Ishikawa (cell line): Measurements from ENCODE around the gene MYO3A.

Experiments used
- CEBPB ChIP-seq: IDR thresholded peaks from 2 replicates; pipeline ENCODE4 v1.6.1; 2012
- CREB1 ChIP-seq: IDR thresholded peaks from 2 replicates; pipeline ENCODE4 v1.6.1; 2012; ENCODE audit warnings: low read depth
- EGR1 ChIP-seq: IDR thresholded peaks from 2 replicates; pipeline ENCODE4 v1.6.1; 2012
- EP300 ChIP-seq: IDR thresholded peaks from 2 replicates; pipeline ENCODE4 v1.6.1; 2012; ENCODE audit warnings: borderline replicate concordance
- FOXM1 ChIP-seq: IDR thresholded peaks from 2 replicates; pipeline ENCODE4 v1.6.1; 2012; ENCODE audit warnings: low read depth, borderline replicate concordance
- MAX ChIP-seq: IDR thresholded peaks from 2 replicates; pipeline ENCODE4 v1.6.1; 2012
- NFIC ChIP-seq: IDR thresholded peaks from 2 replicates; pipeline ENCODE4 v1.6.1; 2012
- RAD21 ChIP-seq: IDR thresholded peaks from 2 replicates; pipeline ENCODE4 v1.6.1; 2012; ENCODE audit warnings: low read depth
- TAF1 ChIP-seq: IDR thresholded peaks from 2 replicates; pipeline ENCODE4 v1.6.1; 2012; ENCODE audit warnings: low read depth, mild to moderate bottlenecking
- TCF12 ChIP-seq: IDR thresholded peaks from 2 replicates; pipeline ENCODE4 v1.6.1; 2012; ENCODE audit warnings: low read depth
- TEAD4 ChIP-seq: IDR thresholded peaks from 2 replicates; pipeline ENCODE4 v1.6.1; 2012
- YY1 ChIP-seq: IDR thresholded peaks from 2 replicates; pipeline ENCODE4 v1.6.1; 2012; ENCODE audit warnings: low read depth
- ZBTB7A ChIP-seq: IDR thresholded peaks from 2 replicates; pipeline ENCODE4 v1.6.1; 2012; ENCODE audit warnings: low read depth
- TF ChIP-seq, protein P1 (sequence below): IDR thresholded peaks from 2 replicates; pipeline ENCODE4 v1.6.1; 2012; ENCODE audit warnings: low read depth, mild to moderate bottlenecking
- TF ChIP-seq, protein P2 (sequence below): IDR thresholded peaks from 2 replicates; pipeline ENCODE4 v1.6.1; 2012

The MYO3A gene

GRCh38 chr10:25999295-25999981 lies 65.4 kb downstream of the MYO3A start:
- TF ChIP-seq MAX (no peak), EGR1 (no peak), FOXM1 (no peak), CREB1 (no peak), YY1 (no peak), TAF1 (no peak)
- TF ChIP-seq, protein P1, sequence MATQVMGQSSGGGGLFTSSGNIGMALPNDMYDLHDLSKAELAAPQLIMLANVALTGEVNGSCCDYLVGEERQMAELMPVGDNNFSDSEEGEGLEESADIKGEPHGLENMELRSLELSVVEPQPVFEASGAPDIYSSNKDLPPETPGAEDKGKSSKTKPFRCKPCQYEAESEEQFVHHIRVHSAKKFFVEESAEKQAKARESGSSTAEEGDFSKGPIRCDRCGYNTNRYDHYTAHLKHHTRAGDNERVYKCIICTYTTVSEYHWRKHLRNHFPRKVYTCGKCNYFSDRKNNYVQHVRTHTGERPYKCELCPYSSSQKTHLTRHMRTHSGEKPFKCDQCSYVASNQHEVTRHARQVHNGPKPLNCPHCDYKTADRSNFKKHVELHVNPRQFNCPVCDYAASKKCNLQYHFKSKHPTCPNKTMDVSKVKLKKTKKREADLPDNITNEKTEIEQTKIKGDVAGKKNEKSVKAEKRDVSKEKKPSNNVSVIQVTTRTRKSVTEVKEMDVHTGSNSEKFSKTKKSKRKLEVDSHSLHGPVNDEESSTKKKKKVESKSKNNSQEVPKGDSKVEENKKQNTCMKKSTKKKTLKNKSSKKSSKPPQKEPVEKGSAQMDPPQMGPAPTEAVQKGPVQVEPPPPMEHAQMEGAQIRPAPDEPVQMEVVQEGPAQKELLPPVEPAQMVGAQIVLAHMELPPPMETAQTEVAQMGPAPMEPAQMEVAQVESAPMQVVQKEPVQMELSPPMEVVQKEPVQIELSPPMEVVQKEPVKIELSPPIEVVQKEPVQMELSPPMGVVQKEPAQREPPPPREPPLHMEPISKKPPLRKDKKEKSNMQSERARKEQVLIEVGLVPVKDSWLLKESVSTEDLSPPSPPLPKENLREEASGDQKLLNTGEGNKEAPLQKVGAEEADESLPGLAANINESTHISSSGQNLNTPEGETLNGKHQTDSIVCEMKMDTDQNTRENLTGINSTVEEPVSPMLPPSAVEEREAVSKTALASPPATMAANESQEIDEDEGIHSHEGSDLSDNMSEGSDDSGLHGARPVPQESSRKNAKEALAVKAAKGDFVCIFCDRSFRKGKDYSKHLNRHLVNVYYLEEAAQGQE, result no peak
- TF ChIP-seq, protein P2, sequence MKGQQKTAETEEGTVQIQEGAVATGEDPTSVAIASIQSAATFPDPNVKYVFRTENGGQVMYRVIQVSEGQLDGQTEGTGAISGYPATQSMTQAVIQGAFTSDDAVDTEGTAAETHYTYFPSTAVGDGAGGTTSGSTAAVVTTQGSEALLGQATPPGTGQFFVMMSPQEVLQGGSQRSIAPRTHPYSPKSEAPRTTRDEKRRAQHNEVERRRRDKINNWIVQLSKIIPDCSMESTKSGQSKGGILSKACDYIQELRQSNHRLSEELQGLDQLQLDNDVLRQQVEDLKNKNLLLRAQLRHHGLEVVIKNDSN, result no peak

DNA sequence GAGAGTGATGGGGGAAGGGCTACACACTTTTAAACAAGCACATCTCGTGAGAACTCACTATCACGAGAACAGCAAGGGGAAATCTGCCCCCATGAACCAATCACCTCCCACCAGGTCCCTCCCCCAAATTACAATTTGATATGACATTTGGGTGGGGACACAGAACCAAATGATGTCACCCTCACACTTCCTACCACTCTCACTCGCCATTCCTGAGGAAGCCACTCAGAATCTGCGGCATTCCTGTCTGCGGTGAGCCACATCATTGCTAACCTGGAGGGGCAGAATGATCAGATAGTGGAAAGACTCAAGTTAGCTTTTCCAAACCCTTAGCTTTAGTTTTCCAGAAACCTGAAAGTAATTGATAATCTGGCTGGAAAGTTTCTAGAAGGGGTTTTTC lies 66.9 kb downstream of the MYO3A start:
- no peak for TF ChIP-seq MAX

GRCh38 chr10:26015092-26015491 lies 81.1 kb downstream of the MYO3A start:
- TF ChIP-seq CEBPB (no peak), TAF1 (no peak), EP300 (no peak), FOXM1 (no peak), EGR1 (no peak), YY1 (no peak), RAD21 (no peak), TCF12 (no peak), ZBTB7A (no peak), CREB1 (no peak), TEAD4 (no peak), NFIC (no peak), MAX (no peak)
- TF ChIP-seq, protein P2, result no peak
- TF ChIP-seq, protein P1, result no peak

GRCh38 chr10:26022831-26023230 lies 88.8 kb downstream of the MYO3A start:
- TF ChIP-seq TEAD4 (no peak), CEBPB (no peak), NFIC (no peak), EP300 (no peak), FOXM1 (no peak), CREB1 (no peak), TAF1 (no peak), MAX (no peak), ZBTB7A (no peak), TCF12 (no peak), RAD21 (no peak), EGR1 (no peak), YY1 (no peak)
- TF ChIP-seq, protein P1, result no peak
- TF ChIP-seq, protein P2, result no peak
